ENCODE measurements around the gene PLXNC1.

The PLXNC1 gene

GRCh38 chr12:94182986-94183707, 34.8 kb downstream of the PLXNC1 start:
- no peak for DNase-seq

- no peak for DNase-seq
These were observed 35.5 kb downstream of the PLXNC1 start for GRCh38 chr12:94183708-94184379.

- DNase-seq: no peak
These were observed 36.8 kb downstream of the PLXNC1 start for GRCh38 chr12:94184995-94185719.

- no peak for DNase-seq
These were observed 37.4 kb downstream of the PLXNC1 start for GRCh38 chr12:94185801-94186200.

- no peak for DNase-seq
These were observed 38.2 kb downstream of the PLXNC1 start for GRCh38 chr12:94186278-94187241.

GRCh38 chr12:94187361-94187760, 39.0 kb downstream of the PLXNC1 start:
- no peak for DNase-seq

- DNase-seq: no peak
These were observed 42.2 kb downstream of the PLXNC1 start for GRCh38 chr12:94190623-94191022.

- no peak for DNase-seq
These were observed 42.6 kb downstream of the PLXNC1 start for GRCh38 chr12:94191023-94191422.

- DNase-seq: no peak
These were observed 43.4 kb downstream of the PLXNC1 start for GRCh38 chr12:94191811-94192210.

GRCh38 chr12:94192506-94192905, 44.1 kb downstream of the PLXNC1 start:
- no peak for DNase-seq

GRCh38 chr12:94193168-94193567, 44.8 kb downstream of the PLXNC1 start:
- no peak for DNase-seq

- no peak for DNase-seq
These were observed 47.1 kb downstream of the PLXNC1 start for GRCh38 chr12:94195483-94195882.

GRCh38 chr12:94198469-94198868, 50.1 kb downstream of the PLXNC1 start:
- DNase-seq: no peak

GRCh38 chr12:94198872-94199271, 50.5 kb downstream of the PLXNC1 start:
- no peak for DNase-seq

- DNase-seq: no peak
These were observed 51.7 kb downstream of the PLXNC1 start for GRCh38 chr12:94200069-94200468.

- no peak for DNase-seq
These were observed 52.3 kb downstream of the PLXNC1 start for GRCh38 chr12:94200695-94201094.

- DNase-seq: no peak
These were observed 54.1 kb downstream of the PLXNC1 start for GRCh38 chr12:94202245-94203180.

- no peak for DNase-seq
These were observed 54.8 kb downstream of the PLXNC1 start for GRCh38 chr12:94203181-94203546.

- no peak for DNase-seq
These were observed 55.4 kb downstream of the PLXNC1 start for GRCh38 chr12:94203796-94204195.

GRCh38 chr12:94204499-94205247, 56.3 kb downstream of the PLXNC1 start:
- DNase-seq: peak in 1 of 2 experiments; percentile 5

- DNase-seq: no peak
These were observed 57.4 kb downstream of the PLXNC1 start for GRCh38 chr12:94205822-94206221.
